ENCODE measurements around the gene RPS19.
"Not testable (repeated sequence)": the region's sequence is repeated elsewhere in the genome, so short reads cannot be mapped to it uniquely, and the experiment has no call there.

Gene RPS19

GRCh38 chr19:41902594-41902993, 42.5 kb downstream of the RPS19 start:
- DNase-seq: no peak

- no peak for DNase-seq
These were observed 43.3 kb downstream of the RPS19 start for GRCh38 chr19:41903193-41903953.

GRCh38 chr19:41904118-41904870, 44.2 kb downstream of the RPS19 start:
- no peak for DNase-seq

GRCh38 chr19:41905273-41906002, 45.4 kb downstream of the RPS19 start:
- no peak for DNase-seq

- no peak for DNase-seq
These were observed 46.2 kb downstream of the RPS19 start for GRCh38 chr19:41906271-41906670.

GRCh38 chr19:41906916-41907680, 47.0 kb downstream of the RPS19 start:
- no peak for DNase-seq

GRCh38 chr19:41907994-41908615, 48.0 kb downstream of the RPS19 start:
- DNase-seq: no peak

- no peak for DNase-seq
These were observed 48.8 kb downstream of the RPS19 start for GRCh38 chr19:41908724-41909464.

GRCh38 chr19:41909706-41910105, 49.7 kb downstream of the RPS19 start:
- DNase-seq: no peak

GRCh38 chr19:41910240-41910991, 50.4 kb downstream of the RPS19 start:
- no peak for DNase-seq

GRCh38 chr19:41910992-41911888, 51.2 kb downstream of the RPS19 start:
- DNase-seq: no peak

GRCh38 chr19:41911889-41912731, 52.1 kb downstream of the RPS19 start:
- no peak for DNase-seq

GRCh38 chr19:41912899-41913537, 53.0 kb downstream of the RPS19 start:
- no peak for DNase-seq

- DNase-seq: no peak
These were observed 53.7 kb downstream of the RPS19 start for GRCh38 chr19:41913538-41914423.

GRCh38 chr19:41914424-41914834, 54.4 kb downstream of the RPS19 start:
- not testable (repeated sequence) for DNase-seq

GRCh38 chr19:41915021-41915775, 55.1 kb downstream of the RPS19 start:
- DNase-seq: no peak

Measured in T-helper 2 cell (primary cell).